ENCODE measurements around the gene RNU4-1.

- TF ChIP-seq CTCF (IDR thresholded peaks at IDR 0.05; ENCODE audit: borderline replicate concordance, extremely low read depth, low read length, poor library complexity, severe bottlenecking) = no peak
- no peak for TF ChIP-seq EZH2 (IDR thresholded peaks at IDR 0.05; ENCODE audit: borderline replicate concordance, low read depth, low read length, severe bottlenecking)
Measured at GRCh38 chr12:120260607-120261006, 32.4 kb downstream of the RNU4-1 start.
